HFF-Myc (cell line): ENCODE measurements around the gene PLA1A.

Experiments
- DNase-seq: peaks from one replicate; pipeline ENCODE4 v3.0.0-alpha.2; 2011; ENCODE audit warnings: low read depth; ENCODE audit errors: extremely low read depth
- H3K4me3 ChIP-seq: replicated peaks from 2 replicates; pipeline ENCODE4 v1.5.1; 2011; ENCODE audit warnings: low read depth, mild to moderate bottlenecking, control low read depth, low read length
- TF ChIP-seq, protein P1 (sequence below): IDR thresholded peaks from 2 replicates; pipeline ENCODE4 v1.5.1; 2012; ENCODE audit warnings: mild to moderate bottlenecking, low read depth, low read length, control low read depth; ENCODE audit errors: missing control alignments

PLA1A gene

DNA sequence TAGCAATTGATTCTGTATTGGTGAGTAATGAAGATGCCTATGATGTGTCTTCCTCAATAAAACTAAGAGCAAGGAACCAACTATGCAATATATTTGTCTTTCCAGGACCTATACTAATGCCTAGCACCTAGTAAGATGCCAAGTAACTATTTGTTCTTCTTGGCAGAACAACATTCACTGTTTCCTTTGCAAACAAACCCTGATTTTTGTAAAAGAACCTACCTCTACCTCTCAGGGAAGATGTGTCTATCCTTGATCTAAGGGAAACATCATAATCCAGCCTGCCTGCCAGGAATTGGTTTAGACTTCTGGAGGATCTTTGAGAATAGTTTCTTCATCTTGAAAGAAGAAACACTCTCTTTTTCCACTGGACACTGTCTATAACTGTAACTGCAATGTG lies 22.2 kb upstream of the PLA1A start:
- TF ChIP-seq, protein P1, sequence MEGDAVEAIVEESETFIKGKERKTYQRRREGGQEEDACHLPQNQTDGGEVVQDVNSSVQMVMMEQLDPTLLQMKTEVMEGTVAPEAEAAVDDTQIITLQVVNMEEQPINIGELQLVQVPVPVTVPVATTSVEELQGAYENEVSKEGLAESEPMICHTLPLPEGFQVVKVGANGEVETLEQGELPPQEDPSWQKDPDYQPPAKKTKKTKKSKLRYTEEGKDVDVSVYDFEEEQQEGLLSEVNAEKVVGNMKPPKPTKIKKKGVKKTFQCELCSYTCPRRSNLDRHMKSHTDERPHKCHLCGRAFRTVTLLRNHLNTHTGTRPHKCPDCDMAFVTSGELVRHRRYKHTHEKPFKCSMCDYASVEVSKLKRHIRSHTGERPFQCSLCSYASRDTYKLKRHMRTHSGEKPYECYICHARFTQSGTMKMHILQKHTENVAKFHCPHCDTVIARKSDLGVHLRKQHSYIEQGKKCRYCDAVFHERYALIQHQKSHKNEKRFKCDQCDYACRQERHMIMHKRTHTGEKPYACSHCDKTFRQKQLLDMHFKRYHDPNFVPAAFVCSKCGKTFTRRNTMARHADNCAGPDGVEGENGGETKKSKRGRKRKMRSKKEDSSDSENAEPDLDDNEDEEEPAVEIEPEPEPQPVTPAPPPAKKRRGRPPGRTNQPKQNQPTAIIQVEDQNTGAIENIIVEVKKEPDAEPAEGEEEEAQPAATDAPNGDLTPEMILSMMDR = no peak

DNA sequence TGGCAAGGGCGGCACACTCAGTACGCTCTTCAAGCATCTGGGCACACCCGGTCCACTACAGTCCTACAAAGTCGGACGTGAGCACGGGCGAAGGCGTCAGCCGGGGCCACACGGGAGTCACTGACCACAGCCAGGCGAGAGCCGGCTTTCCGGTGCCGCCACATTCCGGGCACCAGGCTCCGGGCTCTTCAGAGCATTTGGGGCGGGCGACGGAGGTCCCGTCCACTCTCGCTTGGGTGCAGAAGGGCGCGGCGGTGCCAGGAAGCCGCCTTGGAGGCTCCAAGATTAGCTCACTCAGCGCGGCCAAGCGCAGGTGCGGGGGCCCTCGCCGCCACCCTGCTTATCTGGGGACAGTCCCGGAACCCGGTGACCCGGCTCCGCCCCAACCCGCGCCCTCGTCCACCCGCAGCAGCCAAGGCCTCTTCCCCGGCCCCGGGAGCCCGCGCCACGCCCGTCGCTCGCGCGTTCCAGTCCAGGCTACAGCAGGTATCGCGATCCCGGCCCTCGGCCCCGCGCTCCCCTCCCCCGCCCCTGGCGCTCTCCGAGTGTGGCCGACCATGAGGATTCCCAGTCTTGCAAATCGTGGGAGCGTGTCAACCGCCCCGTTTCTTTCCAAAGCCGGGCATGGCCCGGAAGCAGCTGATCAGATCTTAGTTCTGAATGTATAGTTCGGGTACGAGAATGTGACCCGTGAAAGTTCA lies 18.2 kb upstream of the PLA1A start, which contains the start of gene ADPRH:
ADPRH (plus strand) TSS at position 127 of the 701 bp plus-strand sequence. CDS start 2,678 bp downstream, outside the sequence.
- peak within 1 kb of the TSS; percentile 46 for H3K4me3 ChIP-seq
- TF ChIP-seq, protein P1 = no peak
- DNase-seq = no peak

More for the DNA sequence above, 22.2 kb upstream of the PLA1A start:
- DNase-seq = no peak
- no peak overlapping the region for H3K4me3 ChIP-seq

DNA sequence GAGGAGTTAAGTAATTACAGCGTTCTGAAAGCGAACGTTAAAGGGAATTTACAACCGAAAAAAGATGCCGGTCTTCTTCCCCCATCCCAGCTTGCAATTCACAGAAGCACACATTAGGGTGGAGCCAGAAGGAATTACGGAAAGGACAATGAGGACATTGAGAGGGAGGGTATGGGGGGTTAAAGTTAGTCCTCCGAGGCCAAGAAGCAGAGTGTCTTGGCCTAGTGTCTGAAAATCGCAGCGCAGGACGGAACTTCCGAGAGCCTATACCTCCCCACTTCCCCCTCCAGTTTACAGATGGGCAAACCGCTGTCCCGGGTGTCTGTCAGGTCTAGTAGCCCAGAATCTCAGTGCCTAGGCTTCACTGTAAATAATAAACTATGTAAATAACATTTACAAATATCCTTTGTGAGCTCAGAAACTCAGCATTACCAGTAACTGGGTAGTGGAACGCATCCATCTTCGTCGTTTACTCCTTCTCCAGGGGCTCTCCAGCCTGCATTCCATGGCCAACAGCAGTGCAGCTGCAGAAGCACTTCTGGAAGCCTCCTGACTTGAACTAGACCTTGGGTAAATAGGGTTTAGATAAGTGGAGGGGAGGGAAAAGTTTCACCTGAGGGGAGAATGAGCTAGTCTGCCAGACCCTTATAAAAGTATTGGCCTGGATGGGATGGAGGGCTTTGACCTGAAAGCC lies 17.5 kb upstream of the PLA1A start:
- TF ChIP-seq, protein P1 = no peak
- DNase-seq = no peak
- peak overlapping the region; percentile 46 for H3K4me3 ChIP-seq

DNA sequence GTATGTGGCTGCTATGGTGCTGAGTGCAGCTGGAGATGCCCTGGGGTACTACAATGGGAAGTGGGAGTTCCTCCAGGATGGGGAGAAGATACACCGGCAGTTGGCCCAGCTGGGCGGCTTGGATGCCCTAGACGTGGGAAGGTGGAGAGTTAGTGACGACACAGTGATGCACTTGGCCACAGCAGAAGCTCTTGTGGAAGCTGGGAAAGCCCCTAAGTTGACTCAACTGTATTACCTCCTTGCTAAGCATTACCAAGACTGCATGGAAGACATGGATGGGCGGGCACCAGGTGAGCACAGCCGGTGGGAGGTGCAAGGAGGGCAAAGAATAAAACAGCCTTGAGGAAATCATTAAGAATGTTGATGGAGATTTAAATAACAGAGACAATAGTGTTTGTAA lies 15.5 kb upstream of the PLA1A start:
- no peak overlapping the region for H3K4me3 ChIP-seq
- DNase-seq = no peak
- TF ChIP-seq, protein P1 = no peak

DNA sequence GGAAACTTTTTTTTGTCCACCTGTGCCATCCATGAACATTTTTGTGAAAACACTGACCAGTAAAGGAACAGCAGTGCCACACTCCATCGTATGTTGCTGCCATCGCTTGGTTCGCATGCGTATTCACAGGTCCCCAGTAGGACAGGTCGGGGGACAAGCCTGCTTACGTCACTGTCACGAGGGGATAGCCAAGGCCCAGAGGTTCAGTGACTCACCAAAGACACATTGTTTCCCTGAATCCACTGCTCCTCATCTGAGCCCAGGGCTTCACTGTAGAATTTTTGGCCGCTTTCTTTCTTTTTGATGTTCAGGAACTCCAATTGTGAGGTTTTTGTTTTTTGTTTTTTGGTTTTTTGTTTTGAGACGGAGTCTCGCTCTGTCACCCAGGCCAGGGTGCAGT lies 12.5 kb upstream of the PLA1A start:
- TF ChIP-seq, protein P1 = no peak
- H3K4me3 ChIP-seq = no peak overlapping the region
- no peak for DNase-seq

DNA sequence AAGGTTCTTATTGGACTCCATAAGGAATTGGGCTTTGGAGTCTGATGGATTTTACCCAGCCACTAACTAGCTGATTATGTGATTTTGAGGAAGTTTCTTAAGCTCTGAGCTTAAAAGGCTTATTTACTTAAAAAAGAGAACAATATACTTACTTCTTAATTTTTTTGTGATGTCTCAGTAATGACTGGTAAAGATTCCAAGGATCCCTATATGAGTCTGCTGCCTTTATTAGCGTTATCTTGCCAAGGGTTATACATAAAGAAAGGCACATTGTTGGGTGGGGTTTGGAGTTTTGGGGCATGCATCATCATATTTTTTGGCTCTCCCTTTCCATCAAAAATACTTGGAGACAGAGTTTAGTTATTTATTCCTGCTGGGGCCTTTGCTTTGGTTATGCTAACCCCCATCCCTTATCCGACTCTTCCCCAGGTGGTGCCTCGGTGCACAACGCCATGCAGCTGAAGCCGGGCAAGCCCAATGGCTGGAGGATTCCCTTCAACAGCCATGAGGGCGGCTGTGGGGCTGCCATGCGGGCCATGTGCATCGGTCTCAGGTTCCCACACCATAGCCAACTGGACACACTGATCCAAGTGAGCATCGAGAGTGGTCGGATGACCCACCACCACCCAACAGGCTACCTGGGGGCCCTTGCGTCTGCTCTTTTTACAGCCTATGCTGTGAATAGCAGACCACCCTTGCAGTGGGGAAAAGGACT lies 11.7 kb upstream of the PLA1A start:
- DNase-seq = no peak
- H3K4me3 ChIP-seq = no peak overlapping the region
- TF ChIP-seq, protein P1 = no peak
